ENCODE data around the gene PTGDR2. TPM values are rescaled to one million over a fixed set of nuclear protein-coding genes. Genes with fewer than 3 reads are reported as not detected.

Gene PTGDR2
- total RNA-seq, 1 experiment from 2014 or later, result 0.12 TPM

DNA sequence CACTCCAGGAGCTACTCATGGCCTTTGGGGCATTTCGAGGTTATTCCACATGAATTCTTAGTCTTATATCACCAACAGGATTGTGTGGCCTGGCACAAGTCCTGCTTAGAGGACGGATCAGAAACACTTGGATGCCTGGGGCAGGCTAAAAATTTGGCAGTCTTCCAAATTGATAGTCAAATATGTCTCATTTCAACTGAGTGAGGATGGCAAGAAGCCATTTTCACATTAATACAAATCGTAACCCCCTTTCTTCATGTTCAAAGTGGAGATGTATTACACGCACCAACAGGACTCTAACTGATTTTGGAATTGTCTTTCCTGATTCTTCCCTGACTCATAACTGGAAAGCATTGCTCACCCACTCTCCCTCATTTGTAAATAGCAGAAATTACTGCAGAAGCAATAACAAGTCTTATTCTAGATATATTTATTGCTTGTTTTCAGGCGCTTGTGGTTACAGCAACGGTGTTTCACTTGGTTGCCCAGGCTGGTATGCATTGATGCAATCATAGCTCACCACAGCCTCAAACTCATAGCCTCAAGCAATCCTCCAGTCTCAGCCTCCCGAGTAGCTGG lies 24.2 kb downstream of the PTGDR2 start:
- Histone ChIP-seq H3K4me2 (ENCODE audit: low read length) (no peak overlapping the region), H3K9me2 (ENCODE audit: insufficient read depth) (no peaks in the 10 kb centered on the region), H3K36me3 (ENCODE audit: control insufficient read depth in 1 of 2, insufficient read depth in 2 of 2, low read length in 2 of 2) (no peaks in the 10 kb centered on the region), H3K9ac (ENCODE audit: low read length) (no peak overlapping the region), H3K79me2 (ENCODE audit: insufficient read depth, low read length) (no peaks in the 10 kb centered on the region), H3K4me3 (replicated peaks in 1 of 2; ENCODE audit: low read depth in 1 of 2, low read length in 2 of 2) (no peak overlapping the region), H2AFZ (ENCODE audit: low read depth, low read length, poor library complexity, severe bottlenecking) (no peak overlapping the region), H3K4me1 (ENCODE audit: control insufficient read depth in 1 of 2, insufficient read depth in 2 of 2, low read length in 2 of 2) (peaks cover 0 to 5% of the 10 kb centered on the region in 2 experiments; a peak in 2 of 4 replicates), H4K20me1 (ENCODE audit: insufficient read depth) (no peaks in the 10 kb centered on the region), H3K27me3 (ENCODE audit: insufficient read depth, low read length) (peaks cover 14% of the 10 kb centered on the region; the same call in 1 of the 2 replicates), H3K27ac (ENCODE audit: low read depth, low read length) (no peak overlapping the region), H3K9me3 (ENCODE audit: control insufficient read depth in 1 of 2, insufficient read depth in 1 of 2, low read depth in 1 of 2, low read length in 2 of 2) (no peaks in the 10 kb centered on the region)
- TF ChIP-seq CTCF (IDR thresholded peaks at IDR 0.05 in 2 of 3, conservative IDR thresholded peaks at IDR 0.05 in 1 of 3; ENCODE audit: borderline replicate concordance in 1 of 3, insufficient read depth in 1 of 3, low read depth in 2 of 3, low read length in 2 of 3) (no peak), ELF1 (IDR thresholded peaks at IDR 0.05; ENCODE audit: borderline replicate concordance, low read depth) (no peak), EZH2 (IDR thresholded peaks at IDR 0.05) (no peak), POLR2AphosphoS5 (IDR thresholded peaks at IDR 0.05; ENCODE audit: low read depth, low read length) (no peak), CEBPB (IDR thresholded peaks at IDR 0.05; ENCODE audit: low read depth) (no peak), YY1 (IDR thresholded peaks at IDR 0.05; ENCODE audit: extremely low read depth, insufficient replicate concordance, low read depth, low read length) (no peak), FOSL1 (IDR thresholded peaks at IDR 0.05; ENCODE audit: low read depth) (no peak), SIN3A (IDR thresholded peaks at IDR 0.05; ENCODE audit: low read depth) (no peak), POLR2A (IDR thresholded peaks at IDR 0.05; ENCODE audit: borderline replicate concordance, extremely low read depth, insufficient read depth, insufficient read length) (no peak), CBX3 (IDR thresholded peaks at IDR 0.05; ENCODE audit: low read depth) (no peak), REST (IDR thresholded peaks at IDR 0.05; ENCODE audit: low read depth) (no peak), ZFX (IDR thresholded peaks at IDR 0.05) (no peak), RAD21 (IDR thresholded peaks at IDR 0.05; ENCODE audit: low read depth) (no peak), EGR1 (IDR thresholded peaks at IDR 0.05; ENCODE audit: low read depth) (no peak), TCF7L2 (IDR thresholded peaks at IDR 0.05; ENCODE audit: borderline replicate concordance, extremely low read depth, insufficient read depth, insufficient read length) (no peak), SP1 (IDR thresholded peaks at IDR 0.05; ENCODE audit: low read depth) (no peak), EZH2phosphoT487 (IDR thresholded peaks at IDR 0.05; ENCODE audit: borderline replicate concordance) (no peak)
- TF ChIP-seq, protein P1, sequence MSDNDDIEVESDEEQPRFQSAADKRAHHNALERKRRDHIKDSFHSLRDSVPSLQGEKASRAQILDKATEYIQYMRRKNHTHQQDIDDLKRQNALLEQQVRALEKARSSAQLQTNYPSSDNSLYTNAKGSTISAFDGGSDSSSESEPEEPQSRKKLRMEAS (IDR thresholded peaks at IDR 0.05), result no peak
- TF ChIP-seq, protein P2, sequence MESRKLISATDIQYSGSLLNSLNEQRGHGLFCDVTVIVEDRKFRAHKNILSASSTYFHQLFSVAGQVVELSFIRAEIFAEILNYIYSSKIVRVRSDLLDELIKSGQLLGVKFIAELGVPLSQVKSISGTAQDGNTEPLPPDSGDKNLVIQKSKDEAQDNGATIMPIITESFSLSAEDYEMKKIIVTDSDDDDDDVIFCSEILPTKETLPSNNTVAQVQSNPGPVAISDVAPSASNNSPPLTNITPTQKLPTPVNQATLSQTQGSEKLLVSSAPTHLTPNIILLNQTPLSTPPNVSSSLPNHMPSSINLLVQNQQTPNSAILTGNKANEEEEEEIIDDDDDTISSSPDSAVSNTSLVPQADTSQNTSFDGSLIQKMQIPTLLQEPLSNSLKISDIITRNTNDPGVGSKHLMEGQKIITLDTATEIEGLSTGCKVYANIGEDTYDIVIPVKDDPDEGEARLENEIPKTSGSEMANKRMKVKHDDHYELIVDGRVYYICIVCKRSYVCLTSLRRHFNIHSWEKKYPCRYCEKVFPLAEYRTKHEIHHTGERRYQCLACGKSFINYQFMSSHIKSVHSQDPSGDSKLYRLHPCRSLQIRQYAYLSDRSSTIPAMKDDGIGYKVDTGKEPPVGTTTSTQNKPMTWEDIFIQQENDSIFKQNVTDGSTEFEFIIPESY (IDR thresholded peaks at IDR 0.05; ENCODE audit: extremely low read depth, insufficient replicate concordance, low read length), result no peak
- TF ChIP-seq, protein P3, sequence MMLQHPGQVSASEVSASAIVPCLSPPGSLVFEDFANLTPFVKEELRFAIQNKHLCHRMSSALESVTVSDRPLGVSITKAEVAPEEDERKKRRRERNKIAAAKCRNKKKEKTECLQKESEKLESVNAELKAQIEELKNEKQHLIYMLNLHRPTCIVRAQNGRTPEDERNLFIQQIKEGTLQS (IDR thresholded peaks at IDR 0.05), result no peak
- BruUV-seq (replicated peaks), result no TSS peak
- ATAC-seq, result no peak
- CTCF ChIA-PET, result interaction anchor here (1.0 to 5.2 kb wide), 19 partner anchors 9 to 562 kb away, joined by 3 to 86 read pairs (median 5); partner anchors contain the start of gene PTGDR2
- DNase-seq (ENCODE audit: low read depth, low spot score), result no peak
- intact Hi-C loops (cut with micrococcal nuclease), result loop anchor here (1.0 to 5.0 kb wide), 6 partner anchors 56 to 556 kb away; no protein-coding TSS in a partner anchor
- RAD21 ChIA-PET (ENCODE audit: low non-redundant PET in 1 of 2, low total read pairs in 2 of 2, uncharacterized antibody in 2 of 2, unreplicated experiment in 2 of 2), result interaction anchor here (1.7 to 2.3 kb wide), 3 partner anchors 56 to 68 kb away, joined by 7 to 21 read pairs (median 14); no protein-coding TSS in a partner anchor
- POLR2A ChIA-PET, result interaction anchor here (1.1 to 2.1 kb wide), 4 partner anchors 56 to 92 kb away, joined by 3 to 6 read pairs (median 4); partner anchors contain the start of gene TMEM109

Measured in HCT116 (cell line).